ENCODE results near the gene KIF16B. TPM values are rescaled to one million over a fixed set of nuclear protein-coding genes. Genes with fewer than 3 reads are reported as not detected.
"Not testable (repeated sequence)": the region's sequence is repeated elsewhere in the genome, so short reads cannot be mapped to it uniquely, and the experiment has no call there.

Gene KIF16B
- total RNA-seq, 1 experiment from 2014 or later: 7.6 TPM

DNA sequence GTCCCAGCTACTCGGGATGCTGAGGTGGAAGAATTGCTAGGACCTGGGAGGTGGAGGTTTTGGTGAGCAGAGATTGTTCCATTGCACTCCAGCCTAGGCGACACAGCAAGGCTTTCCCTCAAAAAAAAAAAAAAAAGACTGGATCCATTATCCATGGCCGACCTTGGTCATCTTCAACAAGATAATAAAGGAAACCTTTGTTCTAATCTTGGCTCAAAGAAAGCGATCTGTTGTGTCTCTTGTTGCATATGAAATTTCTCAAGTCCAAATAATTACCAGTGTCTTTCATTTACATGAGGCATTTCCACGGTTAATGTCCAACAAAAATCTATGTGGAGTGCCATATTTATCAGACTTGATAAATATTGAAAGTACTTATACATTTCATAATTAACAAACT, 23.7 kb upstream of the KIF16B start:
- H3K4me1 Mint-ChIP-seq: no peaks in the 10 kb centered on the region
- TF ChIP-seq PREB (CRISPR knock-in tag; IDR thresholded peaks at IDR 0.05; ENCODE audit: borderline replicate concordance): no peak
- no peak for TF ChIP-seq ETV6 (CRISPR knock-in tag; IDR thresholded peaks at IDR 0.05)
- TF ChIP-seq, protein P1, sequence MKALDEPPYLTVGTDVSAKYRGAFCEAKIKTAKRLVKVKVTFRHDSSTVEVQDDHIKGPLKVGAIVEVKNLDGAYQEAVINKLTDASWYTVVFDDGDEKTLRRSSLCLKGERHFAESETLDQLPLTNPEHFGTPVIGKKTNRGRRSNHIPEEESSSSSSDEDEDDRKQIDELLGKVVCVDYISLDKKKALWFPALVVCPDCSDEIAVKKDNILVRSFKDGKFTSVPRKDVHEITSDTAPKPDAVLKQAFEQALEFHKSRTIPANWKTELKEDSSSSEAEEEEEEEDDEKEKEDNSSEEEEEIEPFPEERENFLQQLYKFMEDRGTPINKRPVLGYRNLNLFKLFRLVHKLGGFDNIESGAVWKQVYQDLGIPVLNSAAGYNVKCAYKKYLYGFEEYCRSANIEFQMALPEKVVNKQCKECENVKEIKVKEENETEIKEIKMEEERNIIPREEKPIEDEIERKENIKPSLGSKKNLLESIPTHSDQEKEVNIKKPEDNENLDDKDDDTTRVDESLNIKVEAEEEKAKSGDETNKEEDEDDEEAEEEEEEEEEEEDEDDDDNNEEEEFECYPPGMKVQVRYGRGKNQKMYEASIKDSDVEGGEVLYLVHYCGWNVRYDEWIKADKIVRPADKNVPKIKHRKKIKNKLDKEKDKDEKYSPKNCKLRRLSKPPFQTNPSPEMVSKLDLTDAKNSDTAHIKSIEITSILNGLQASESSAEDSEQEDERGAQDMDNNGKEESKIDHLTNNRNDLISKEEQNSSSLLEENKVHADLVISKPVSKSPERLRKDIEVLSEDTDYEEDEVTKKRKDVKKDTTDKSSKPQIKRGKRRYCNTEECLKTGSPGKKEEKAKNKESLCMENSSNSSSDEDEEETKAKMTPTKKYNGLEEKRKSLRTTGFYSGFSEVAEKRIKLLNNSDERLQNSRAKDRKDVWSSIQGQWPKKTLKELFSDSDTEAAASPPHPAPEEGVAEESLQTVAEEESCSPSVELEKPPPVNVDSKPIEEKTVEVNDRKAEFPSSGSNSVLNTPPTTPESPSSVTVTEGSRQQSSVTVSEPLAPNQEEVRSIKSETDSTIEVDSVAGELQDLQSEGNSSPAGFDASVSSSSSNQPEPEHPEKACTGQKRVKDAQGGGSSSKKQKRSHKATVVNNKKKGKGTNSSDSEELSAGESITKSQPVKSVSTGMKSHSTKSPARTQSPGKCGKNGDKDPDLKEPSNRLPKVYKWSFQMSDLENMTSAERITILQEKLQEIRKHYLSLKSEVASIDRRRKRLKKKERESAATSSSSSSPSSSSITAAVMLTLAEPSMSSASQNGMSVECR (CRISPR knock-in tag; IDR thresholded peaks at IDR 0.05; ENCODE audit: borderline replicate concordance): no peak
- no peak for TF ChIP-seq ZNF416 (CRISPR knock-in tag; IDR thresholded peaks at IDR 0.05)
- no peak for TF ChIP-seq ERG (CRISPR knock-in tag; IDR thresholded peaks at IDR 0.05)
- TF ChIP-seq ATF2 (CRISPR knock-in tag; IDR thresholded peaks at IDR 0.05; ENCODE audit: borderline replicate concordance, low read depth): no peak
- no peak for TF ChIP-seq CDX4 (CRISPR knock-in tag; IDR thresholded peaks at IDR 0.05; ENCODE audit: borderline replicate concordance)
- TF ChIP-seq ZNF425 (CRISPR knock-in tag; conservative IDR thresholded peaks at IDR 0.05): no peak
- ChIA-PET CTCF (no interaction called here), POLR2A (no interaction called here)
- H3K36me3 Mint-ChIP-seq: no peaks in the 10 kb centered on the region
- DNase-seq (ENCODE audit: low spot score) (no peak), ATAC-seq (no peak)
- no peaks in the 10 kb centered on the region for H3K9me3 Mint-ChIP-seq
- no peak overlapping the region for H3K4me3 Mint-ChIP-seq
- H3K27me3 Mint-ChIP-seq (ENCODE audit: low read depth): no peaks in the 10 kb centered on the region
- no peak overlapping the region for H3K27ac Mint-ChIP-seq

GRCh38 chr20:16596404-16596803, 23.2 kb upstream of the KIF16B start:
- H3K36me3 Mint-ChIP-seq; POLR2A ChIA-PET; ATAC-seq; H3K4me1 Mint-ChIP-seq; H3K27me3 Mint-ChIP-seq (ENCODE audit: low read depth); H3K9me3 Mint-ChIP-seq; DNase-seq (ENCODE audit: low spot score); CTCF ChIA-PET; H3K4me3 Mint-ChIP-seq; H3K27ac Mint-ChIP-seq: not testable (repeated sequence)

- Mint-ChIP-seq H3K4me1 (no peaks in the 10 kb centered on the region), H3K9me3 (no peaks in the 10 kb centered on the region), H3K4me3 (no peak overlapping the region), H3K36me3 (no peaks in the 10 kb centered on the region), H3K27me3 (ENCODE audit: low read depth) (no peaks in the 10 kb centered on the region), H3K27ac (no peak overlapping the region)
- DNase-seq (ENCODE audit: low spot score) (no peak), ATAC-seq (no peak)
- ChIA-PET CTCF (no interaction called here), POLR2A (no interaction called here)
- TF ChIP-seq ZNF219 (CRISPR knock-in tag; IDR thresholded peaks at IDR 0.05; ENCODE audit: borderline replicate concordance) (no peak), CREB1 (CRISPR knock-in tag; IDR thresholded peaks at IDR 0.05) (no peak), ZBTB21 (CRISPR knock-in tag; IDR thresholded peaks at IDR 0.05; ENCODE audit: borderline replicate concordance) (no peak), ZNF317 (CRISPR knock-in tag; IDR thresholded peaks at IDR 0.05; ENCODE audit: borderline replicate concordance, low read depth) (no peak), SMAD3 (CRISPR knock-in tag; IDR thresholded peaks at IDR 0.05; ENCODE audit: borderline replicate concordance) (no peak), ZNF138 (CRISPR knock-in tag; conservative IDR thresholded peaks at IDR 0.05) (no peak), ZNF232 (CRISPR knock-in tag; IDR thresholded peaks at IDR 0.05) (no peak)
- TF ChIP-seq, protein P2, sequence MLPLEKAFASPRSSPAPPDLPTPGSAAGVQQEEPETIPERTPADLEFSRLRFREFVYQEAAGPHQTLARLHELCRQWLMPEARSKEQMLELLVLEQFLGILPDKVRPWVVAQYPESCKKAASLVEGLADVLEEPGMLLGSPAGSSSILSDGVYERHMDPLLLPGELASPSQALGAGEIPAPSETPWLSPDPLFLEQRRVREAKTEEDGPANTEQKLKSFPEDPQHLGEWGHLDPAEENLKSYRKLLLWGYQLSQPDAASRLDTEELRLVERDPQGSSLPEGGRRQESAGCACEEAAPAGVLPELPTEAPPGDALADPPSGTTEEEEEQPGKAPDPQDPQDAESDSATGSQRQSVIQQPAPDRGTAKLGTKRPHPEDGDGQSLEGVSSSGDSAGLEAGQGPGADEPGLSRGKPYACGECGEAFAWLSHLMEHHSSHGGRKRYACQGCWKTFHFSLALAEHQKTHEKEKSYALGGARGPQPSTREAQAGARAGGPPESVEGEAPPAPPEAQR (CRISPR knock-in tag; IDR thresholded peaks at IDR 0.05): no peak
These were observed 22.1 kb upstream of the KIF16B start for GRCh38 chr20:16595376-16595775.

All from WTC11 (cell line).